A549 (cell line): ENCODE results near the gene FRAT2.

Source experiments
- CTCF ChIP-seq: fragments of >200 bp; sonication (Bioruptor Twin); formaldehyde crosslinking; IDR thresholded peaks from 3 replicates; pipeline ENCODE4 v1.5.1; 2016
- EHF ChIP-seq: fragments of 250-450 bp; sonication (Bioruptor Pico); IDR thresholded peaks from 2 replicates; pipeline ENCODE4 v1.5.0; 2020; ENCODE audit warnings: mild to moderate bottlenecking
- MYC ChIP-seq: IDR thresholded peaks from 2 replicates; pipeline ENCODE4 v1.6.1; 2012; ENCODE audit warnings: mild to moderate bottlenecking, inconsistent platforms, low read length, improper control_type of control experiment, borderline replicate concordance
- POLR2AphosphoS2 ChIP-seq: conservative IDR thresholded peaks from 2 replicates; pipeline ENCODE4 v1.6.1; 2012; ENCODE audit warnings: low read length, improper control_type of control experiment, inconsistent platforms
- TF ChIP-seq, protein P1 (sequence below): fragments of 200-600 bp; sonication (generic); IDR thresholded peaks from 2 replicates; pipeline ENCODE4 v1.6.1; 2016; ENCODE audit warnings: antibody characterized with exemption, mild to moderate bottlenecking, moderate library complexity
- TF ChIP-seq, protein P2 (sequence below): fragments of 450-650 bp; IDR thresholded peaks from 2 replicates; pipeline ENCODE4 v1.6.1; 2014; ENCODE audit warnings: antibody characterized with exemption

GRCh38 chr10:97336942-97337831, 2.7 kb upstream of the FRAT2 start:
- TF ChIP-seq CTCF (no peak), EHF (CRISPR knock-in tag) (no peak), POLR2AphosphoS2 (no peak), MYC (no peak)
- TF ChIP-seq, protein P1, sequence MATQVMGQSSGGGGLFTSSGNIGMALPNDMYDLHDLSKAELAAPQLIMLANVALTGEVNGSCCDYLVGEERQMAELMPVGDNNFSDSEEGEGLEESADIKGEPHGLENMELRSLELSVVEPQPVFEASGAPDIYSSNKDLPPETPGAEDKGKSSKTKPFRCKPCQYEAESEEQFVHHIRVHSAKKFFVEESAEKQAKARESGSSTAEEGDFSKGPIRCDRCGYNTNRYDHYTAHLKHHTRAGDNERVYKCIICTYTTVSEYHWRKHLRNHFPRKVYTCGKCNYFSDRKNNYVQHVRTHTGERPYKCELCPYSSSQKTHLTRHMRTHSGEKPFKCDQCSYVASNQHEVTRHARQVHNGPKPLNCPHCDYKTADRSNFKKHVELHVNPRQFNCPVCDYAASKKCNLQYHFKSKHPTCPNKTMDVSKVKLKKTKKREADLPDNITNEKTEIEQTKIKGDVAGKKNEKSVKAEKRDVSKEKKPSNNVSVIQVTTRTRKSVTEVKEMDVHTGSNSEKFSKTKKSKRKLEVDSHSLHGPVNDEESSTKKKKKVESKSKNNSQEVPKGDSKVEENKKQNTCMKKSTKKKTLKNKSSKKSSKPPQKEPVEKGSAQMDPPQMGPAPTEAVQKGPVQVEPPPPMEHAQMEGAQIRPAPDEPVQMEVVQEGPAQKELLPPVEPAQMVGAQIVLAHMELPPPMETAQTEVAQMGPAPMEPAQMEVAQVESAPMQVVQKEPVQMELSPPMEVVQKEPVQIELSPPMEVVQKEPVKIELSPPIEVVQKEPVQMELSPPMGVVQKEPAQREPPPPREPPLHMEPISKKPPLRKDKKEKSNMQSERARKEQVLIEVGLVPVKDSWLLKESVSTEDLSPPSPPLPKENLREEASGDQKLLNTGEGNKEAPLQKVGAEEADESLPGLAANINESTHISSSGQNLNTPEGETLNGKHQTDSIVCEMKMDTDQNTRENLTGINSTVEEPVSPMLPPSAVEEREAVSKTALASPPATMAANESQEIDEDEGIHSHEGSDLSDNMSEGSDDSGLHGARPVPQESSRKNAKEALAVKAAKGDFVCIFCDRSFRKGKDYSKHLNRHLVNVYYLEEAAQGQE = no peak
- TF ChIP-seq, protein P2, sequence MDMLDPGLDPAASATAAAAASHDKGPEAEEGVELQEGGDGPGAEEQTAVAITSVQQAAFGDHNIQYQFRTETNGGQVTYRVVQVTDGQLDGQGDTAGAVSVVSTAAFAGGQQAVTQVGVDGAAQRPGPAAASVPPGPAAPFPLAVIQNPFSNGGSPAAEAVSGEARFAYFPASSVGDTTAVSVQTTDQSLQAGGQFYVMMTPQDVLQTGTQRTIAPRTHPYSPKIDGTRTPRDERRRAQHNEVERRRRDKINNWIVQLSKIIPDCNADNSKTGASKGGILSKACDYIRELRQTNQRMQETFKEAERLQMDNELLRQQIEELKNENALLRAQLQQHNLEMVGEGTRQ = no peak
